Measurements from ENCODE around the gene CAMTA1.
"Not testable (repeated sequence)": the region's sequence is repeated elsewhere in the genome, so short reads cannot be mapped to it uniquely, and the experiment has no call there.

Gene CAMTA1

DNA sequence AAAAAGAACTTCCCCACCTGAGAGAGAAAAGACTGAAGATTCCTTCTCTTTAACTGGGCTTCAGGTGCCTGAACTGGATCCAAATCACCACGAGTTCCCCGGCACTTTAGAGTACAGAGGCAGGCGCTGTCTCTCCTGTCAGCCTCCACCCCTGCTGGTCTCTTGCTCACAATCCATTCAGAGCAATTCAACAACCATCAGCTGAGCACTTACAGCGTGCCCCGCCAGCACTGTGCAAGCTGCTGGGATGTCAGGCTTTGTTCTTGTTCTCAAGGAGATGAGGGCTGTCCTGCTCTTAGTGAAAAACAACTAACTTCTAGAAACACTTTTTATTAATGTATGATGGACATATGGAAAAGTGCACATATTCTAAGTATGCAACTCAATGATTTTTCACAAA is 917.1 kb downstream of the CAMTA1 start:
- DNase-seq (ENCODE audit: low spot score), result no peak

DNA sequence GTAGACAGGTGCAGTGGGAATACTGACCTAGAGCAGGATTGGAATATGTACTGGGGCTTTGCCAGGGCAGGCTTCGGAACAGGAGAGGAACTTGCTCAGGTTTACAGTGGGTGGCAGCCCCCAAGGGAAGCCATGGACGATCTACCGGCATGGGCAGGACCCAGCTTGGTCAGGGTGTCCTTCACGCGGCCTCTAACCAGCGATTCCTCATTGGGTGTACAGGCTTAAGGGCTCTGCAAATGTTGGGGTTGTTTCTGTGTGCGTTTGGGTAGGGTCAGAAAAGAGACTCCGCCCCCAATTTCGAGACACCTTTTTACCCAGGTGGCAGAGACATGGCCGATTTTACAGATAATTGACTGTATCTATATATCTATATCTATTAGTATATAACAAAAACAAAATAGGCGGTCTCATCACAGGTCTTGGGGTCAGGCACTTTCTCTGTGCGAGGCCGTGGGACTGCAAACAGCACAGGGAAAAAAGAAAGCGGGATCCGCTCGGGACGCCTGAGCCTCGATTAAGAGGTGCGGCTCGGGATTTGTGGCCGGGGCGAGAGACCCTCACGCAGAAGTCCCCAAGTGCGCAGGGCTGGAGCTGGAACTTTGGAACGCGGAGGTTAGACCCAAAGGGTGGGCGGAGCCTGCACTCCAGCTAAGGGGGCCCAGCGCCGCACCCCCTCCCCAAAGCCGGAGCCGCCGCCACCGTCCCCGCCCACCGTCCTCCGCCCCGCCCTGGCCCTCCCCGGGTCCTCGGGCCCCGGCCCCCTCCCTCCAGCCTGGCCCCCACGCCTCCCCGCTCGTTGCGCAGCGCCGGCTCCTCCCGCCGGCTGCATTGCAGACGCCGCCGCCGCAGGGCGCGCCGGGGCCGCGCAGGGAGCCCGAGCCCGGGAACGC is 918.3 kb downstream of the CAMTA1 start:
- DNase-seq (ENCODE audit: low spot score), result no peak

DNA sequence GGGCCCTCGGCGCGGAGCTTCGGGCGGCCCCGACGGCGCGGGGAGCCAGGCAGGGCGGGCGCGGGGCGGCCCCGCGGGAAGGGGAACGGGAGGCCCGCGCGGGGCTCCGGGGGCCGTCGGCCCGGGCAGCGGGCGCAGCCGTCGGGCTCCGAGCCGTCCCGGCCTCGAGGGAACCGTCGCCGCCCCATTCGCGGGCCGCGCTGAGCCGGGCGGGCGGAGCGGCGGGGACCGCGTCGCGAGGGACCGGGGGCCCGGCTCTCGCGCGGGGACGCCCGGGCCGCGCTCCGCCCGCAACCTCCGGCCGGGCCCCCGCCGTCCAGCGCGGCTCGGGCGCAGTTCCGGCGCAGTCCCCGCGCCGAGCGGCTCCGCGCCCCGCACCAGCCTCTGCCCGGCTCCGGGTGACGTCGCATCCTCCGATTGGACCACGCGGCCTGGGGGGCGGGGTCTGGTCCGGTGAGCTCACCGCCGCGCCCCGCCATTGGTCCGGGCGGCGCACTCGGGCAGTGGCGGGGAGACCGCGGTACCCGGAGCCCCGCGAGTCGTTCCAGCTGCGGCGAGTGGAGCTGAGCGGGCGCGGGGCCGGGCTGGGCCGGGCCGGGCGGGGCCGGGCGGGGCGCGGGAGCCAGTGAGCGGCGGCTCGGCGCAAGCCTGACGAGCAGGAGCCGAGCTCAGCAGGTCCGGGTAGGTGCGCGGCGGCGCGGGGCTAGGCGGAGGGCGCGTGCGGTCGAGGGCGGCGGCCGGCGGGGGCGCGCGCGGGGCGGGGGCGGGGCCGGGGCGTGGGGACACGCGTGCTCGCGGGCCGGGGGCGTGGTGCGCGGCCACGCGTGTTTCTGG is 919.2 kb downstream of the CAMTA1 start:
- peak; percentile 99 for DNase-seq (ENCODE audit: low spot score)

DNA sequence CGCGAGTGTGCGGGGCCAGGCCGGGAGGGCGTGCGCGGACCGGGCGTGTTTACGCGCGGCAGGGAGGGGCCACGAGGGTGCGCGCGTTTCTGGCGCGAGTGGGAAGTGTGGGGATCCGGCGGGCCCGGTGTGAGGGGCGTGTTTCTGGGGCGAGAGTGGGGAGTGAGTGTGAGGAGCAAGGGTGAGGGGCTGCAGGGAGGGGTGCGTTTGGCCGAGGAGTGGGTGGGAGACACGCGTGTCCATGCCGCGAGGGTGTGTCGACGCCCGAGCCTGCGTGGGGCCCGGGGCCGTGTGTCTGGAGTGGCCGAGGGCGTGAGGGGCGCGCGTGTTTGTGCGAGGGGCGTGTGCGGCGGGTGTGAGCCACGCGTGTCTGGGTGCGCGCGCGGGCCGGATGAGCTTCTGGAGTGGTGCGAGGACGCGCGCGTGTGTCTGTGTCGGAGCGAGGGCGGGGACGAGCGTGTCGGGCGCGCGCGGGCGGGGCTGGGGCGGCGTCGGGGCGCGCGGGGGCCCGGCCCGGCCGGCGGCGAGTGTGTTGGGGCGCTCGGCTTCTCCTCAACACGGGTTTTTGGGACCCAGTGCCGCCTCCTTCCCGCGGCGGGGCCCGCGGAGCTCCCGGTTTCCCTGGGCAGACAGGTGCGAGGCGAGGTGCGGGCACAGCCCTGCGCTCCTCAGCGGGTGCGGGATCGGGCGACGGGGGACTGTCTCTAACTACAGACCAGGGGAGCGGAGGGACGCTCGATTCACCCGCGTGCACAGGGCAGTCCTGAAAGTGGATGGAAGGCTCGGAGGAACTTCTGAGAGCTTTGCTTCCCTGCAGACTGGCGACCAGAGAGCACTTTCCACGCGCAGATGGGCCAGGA is 920.0 kb downstream of the CAMTA1 start:
- no peak for DNase-seq (ENCODE audit: low spot score)

DNA sequence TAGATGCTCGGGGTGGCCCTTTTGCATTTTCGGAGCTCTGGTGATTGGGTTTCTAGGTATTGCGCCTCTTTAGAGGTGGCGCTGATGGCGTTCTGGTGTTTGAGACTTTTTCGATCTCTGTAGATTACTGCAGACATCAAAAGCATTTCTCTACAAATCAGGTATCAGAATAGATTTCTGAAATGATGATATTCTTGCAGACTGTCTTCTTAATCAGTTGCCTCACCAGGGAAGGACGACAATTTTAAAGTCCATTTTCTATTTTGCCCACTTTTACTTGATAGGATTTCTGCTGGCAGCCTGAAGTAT is 920.6 kb downstream of the CAMTA1 start:
- no peak for DNase-seq (ENCODE audit: low spot score)

DNA sequence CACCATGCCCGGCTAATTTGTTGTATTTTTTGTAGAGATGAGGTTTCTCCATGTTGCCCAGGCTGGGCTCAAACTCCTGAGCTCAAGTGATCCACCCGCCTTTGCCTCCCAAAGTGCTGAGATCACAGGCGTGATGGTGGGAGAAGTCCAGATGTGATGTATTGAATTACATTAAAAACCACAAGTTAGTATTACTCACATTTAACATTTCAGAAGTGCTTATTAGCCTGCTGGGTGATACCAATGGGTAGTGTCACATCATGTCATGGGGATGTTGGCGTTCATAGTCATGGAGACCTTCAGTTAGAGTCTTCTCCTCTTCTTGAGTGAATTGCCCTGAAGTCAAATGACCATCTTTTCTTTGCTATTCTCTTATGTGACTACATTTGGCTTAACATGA is 922.3 kb downstream of the CAMTA1 start:
- DNase-seq (ENCODE audit: low spot score), result no peak

DNA sequence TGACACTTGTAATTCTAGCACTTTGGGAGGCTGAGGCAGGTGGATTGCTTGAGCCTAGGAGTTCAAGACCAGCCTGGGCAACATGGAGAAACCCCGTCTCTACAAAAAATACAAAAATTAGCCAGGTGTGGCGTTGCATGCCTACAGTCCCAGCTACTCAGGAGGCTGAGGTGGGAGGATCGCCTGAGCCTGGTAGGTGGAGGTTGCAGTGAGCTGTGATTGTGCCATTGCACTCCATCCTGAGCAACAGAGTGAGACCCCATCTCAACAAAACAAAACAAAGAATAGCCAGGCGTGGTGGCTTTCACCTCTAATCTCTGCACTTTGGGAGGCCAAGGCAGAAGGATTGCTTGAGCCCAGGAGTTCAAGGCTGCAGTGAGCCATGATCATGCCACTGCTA is 922.8 kb downstream of the CAMTA1 start:
- DNase-seq (ENCODE audit: low spot score), result not testable (repeated sequence)

- no peak for DNase-seq (ENCODE audit: low spot score)
Observed at GRCh38 chr1:7710859-7711258, 925.6 kb downstream of the CAMTA1 start.

GRCh38 chr1:7712731-7713323 is 927.6 kb downstream of the CAMTA1 start:
- DNase-seq (ENCODE audit: low spot score), result no peak

DNA sequence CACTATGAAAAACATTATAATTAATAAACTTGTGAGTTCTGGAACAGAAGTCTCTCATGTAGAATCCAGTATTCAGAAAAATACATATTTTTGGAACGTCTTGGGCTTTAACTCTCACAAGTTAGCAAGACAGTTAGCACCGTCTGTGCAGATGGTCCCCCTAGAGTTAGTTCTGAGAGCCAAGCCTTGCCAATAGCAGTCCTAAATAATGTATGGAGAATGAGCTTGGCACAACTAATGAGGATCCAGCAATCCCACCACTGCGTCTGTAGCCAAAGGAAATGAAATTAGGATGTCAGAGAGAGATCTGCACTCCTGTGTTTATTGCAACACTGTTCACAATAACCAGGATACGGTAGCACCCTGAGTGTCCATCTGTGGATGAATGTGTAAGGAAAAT is 931.3 kb downstream of the CAMTA1 start:
- no peak for DNase-seq (ENCODE audit: low spot score)

- no peak for DNase-seq (ENCODE audit: low spot score)
Observed at GRCh38 chr1:7717748-7718368, 932.6 kb downstream of the CAMTA1 start.

- DNase-seq (ENCODE audit: low spot score), result no peak
Observed at GRCh38 chr1:7719468-7720094, 934.3 kb downstream of the CAMTA1 start.

- DNase-seq (ENCODE audit: low spot score), result no peak
Observed at GRCh38 chr1:7721940-7722669, 936.9 kb downstream of the CAMTA1 start.

GRCh38 chr1:7722670-7723012 is 937.4 kb downstream of the CAMTA1 start:
- DNase-seq (ENCODE audit: low spot score), result no peak

DNA sequence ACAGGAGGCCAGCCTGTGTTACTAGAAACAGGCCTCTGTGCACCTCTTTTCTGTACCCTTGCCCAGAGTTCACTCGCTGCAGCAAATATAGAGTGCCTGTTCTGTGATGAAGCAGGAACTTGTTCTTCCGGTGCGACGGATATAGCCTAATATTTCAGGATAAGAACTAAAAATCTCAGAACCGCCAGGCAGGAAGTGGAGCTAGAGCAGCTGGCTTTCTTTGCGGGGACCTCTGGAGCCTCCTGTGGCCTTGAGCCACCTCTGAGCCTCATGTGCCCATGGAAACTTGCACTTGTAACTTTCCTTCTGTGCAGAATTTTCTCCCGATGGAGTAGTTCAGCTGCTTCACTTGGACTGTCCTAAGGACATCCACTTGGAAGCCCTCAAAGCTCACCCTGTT is 941.4 kb downstream of the CAMTA1 start:
- no peak for DNase-seq (ENCODE audit: low spot score)

- no peak for DNase-seq (ENCODE audit: low spot score)
Observed at GRCh38 chr1:7727809-7728471, 942.7 kb downstream of the CAMTA1 start.

DNA sequence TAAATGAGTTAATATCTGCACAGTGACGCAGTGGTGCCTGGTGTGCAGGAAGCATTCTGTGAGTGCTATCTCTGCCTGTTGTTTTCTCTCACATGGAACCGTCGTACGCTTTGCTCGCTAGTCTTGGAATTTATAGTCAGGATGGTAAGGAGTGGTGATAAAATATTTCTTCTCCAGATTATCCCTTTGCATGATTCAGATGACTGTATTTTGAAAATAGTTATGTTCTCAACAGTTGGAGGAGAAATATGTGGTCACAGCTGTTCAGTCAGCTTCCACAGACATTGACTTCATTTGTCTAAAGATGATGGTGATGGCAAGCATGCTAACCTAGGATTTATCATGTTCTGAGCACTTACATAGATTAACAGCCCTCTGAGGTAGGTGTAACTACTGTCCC is 944.5 kb downstream of the CAMTA1 start:
- no peak for DNase-seq (ENCODE audit: low spot score)

DNA sequence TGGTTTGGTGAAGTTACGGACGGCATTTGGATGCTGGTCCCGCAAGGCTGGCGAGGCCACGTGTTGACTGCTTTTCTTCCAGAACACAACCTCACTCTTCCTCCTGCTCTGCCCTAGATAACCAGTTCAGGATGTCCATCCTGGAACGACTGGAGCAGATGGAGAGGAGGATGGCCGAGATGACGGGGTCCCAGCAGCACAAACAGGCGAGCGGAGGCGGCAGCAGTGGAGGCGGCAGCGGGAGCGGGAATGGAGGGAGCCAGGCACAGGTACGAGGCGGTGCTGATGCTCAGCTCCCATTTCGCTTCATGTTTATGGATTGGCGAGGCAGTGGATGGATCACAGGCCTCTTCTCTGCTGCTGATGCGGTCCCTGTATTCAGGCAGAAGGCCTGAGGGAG is 947.1 kb downstream of the CAMTA1 start:
- DNase-seq (ENCODE audit: low spot score), result no peak

- DNase-seq (ENCODE audit: low spot score), result no peak
Observed at GRCh38 chr1:7733276-7733675, 948.0 kb downstream of the CAMTA1 start.

- DNase-seq (ENCODE audit: low spot score), result no peak
Observed at GRCh38 chr1:7738044-7738443, 952.8 kb downstream of the CAMTA1 start.
